GM12891 (cell line): ENCODE data around the gene GFRA1.

Experiments used
- POLR2A ChIP-seq: IDR thresholded peaks from 2 replicates; pipeline ENCODE4 v1.6.1; 2011; ENCODE audit warnings: low read depth, low read length, control low read depth
- POLR2AphosphoS5 ChIP-seq: IDR thresholded peaks from 2 replicates; pipeline ENCODE4 v1.6.1; 2011; ENCODE audit warnings: low read depth, low read length, control low read depth
- POU2F2 ChIP-seq: IDR thresholded peaks from 2 replicates; pipeline ENCODE4 v1.6.1; 2011; ENCODE audit warnings: low read depth, mild to moderate bottlenecking, control low read depth, low read length, moderate library complexity
- SPI1 ChIP-seq: IDR thresholded peaks from 2 replicates; pipeline ENCODE4 v1.6.1; 2011; ENCODE audit warnings: low read depth, low read length, control low read depth

- TF ChIP-seq POLR2A (no peak), SPI1 (no peak), POU2F2 (no peak), POLR2AphosphoS5 (no peak)
These were observed 147.8 kb downstream of the GFRA1 start for GRCh38 chr10:116125180-116125579.
